ENCODE measurements around the gene RNF115. TPM values are rescaled to one million over a fixed set of nuclear protein-coding genes. Genes with fewer than 3 reads are reported as not detected.
"Not testable (repeated sequence)": the region's sequence is repeated elsewhere in the genome, so short reads cannot be mapped to it uniquely, and the experiment has no call there.

The RNF115 gene
- total and polyA plus RNA-seq, 2 donors from 2014 or later = 12.3 to 18.0 TPM

GRCh38 chr1:145795257-145795881 is 28.5 kb downstream of the RNF115 start:
- peaks cover 3 to 16% (median 4%) of the 10 kb centered on the region in 3 donors for H3K9me3 ChIP-seq (ENCODE audit: control insufficient read depth in 2 of 3, insufficient read depth in 1 of 3, low read length in 3 of 3)
- H3K4me3 ChIP-seq (ENCODE audit: low read length in 3 of 3) = no peak overlapping the region
- no peaks in the 10 kb centered on the region for H3K36me3 ChIP-seq (ENCODE audit: control insufficient read depth in 2 of 3, insufficient read depth in 3 of 3, low read length in 3 of 3)
- TF ChIP-seq, protein P1, sequence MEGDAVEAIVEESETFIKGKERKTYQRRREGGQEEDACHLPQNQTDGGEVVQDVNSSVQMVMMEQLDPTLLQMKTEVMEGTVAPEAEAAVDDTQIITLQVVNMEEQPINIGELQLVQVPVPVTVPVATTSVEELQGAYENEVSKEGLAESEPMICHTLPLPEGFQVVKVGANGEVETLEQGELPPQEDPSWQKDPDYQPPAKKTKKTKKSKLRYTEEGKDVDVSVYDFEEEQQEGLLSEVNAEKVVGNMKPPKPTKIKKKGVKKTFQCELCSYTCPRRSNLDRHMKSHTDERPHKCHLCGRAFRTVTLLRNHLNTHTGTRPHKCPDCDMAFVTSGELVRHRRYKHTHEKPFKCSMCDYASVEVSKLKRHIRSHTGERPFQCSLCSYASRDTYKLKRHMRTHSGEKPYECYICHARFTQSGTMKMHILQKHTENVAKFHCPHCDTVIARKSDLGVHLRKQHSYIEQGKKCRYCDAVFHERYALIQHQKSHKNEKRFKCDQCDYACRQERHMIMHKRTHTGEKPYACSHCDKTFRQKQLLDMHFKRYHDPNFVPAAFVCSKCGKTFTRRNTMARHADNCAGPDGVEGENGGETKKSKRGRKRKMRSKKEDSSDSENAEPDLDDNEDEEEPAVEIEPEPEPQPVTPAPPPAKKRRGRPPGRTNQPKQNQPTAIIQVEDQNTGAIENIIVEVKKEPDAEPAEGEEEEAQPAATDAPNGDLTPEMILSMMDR (IDR thresholded peaks at IDR 0.05; ENCODE audit: borderline replicate concordance, extremely low read depth, insufficient read depth) = no peak
- H3K9ac ChIP-seq (ENCODE audit: low read length in 3 of 3) = no peak overlapping the region
- DNase-seq (no peak), FAIRE-seq (no peak)
- H3K27me3 ChIP-seq (ENCODE audit: control insufficient read depth, insufficient read depth, low read length) = no peaks in the 10 kb centered on the region
- H3K27ac ChIP-seq (ENCODE audit: low read depth in 2 of 2, low read length in 2 of 2) = no peak overlapping the region
- intact Hi-C loops (cut with DNase I) = no loop called here
- H3K4me1 ChIP-seq (ENCODE audit: control insufficient read depth in 2 of 3, insufficient read depth in 2 of 3, low read depth in 1 of 3, low read length in 3 of 3) = no peaks in the 10 kb centered on the region

- Histone ChIP-seq H3K4me3 (ENCODE audit: low read length in 3 of 3) (no peak overlapping the region), H3K9ac (ENCODE audit: low read length in 3 of 3) (no peak overlapping the region), H3K27ac (ENCODE audit: low read depth in 2 of 2, low read length in 2 of 2) (no peak overlapping the region), H3K9me3 (ENCODE audit: control insufficient read depth in 2 of 3, insufficient read depth in 1 of 3, low read length in 3 of 3) (peaks cover 3 to 10% (median 4%) of the 10 kb centered on the region in 3 donors), H3K4me1 (ENCODE audit: control insufficient read depth in 2 of 3, insufficient read depth in 2 of 3, low read depth in 1 of 3, low read length in 3 of 3) (no peaks in the 10 kb centered on the region), H3K27me3 (ENCODE audit: control insufficient read depth, insufficient read depth, low read length) (no peaks in the 10 kb centered on the region), H3K36me3 (ENCODE audit: control insufficient read depth in 2 of 3, insufficient read depth in 3 of 3, low read length in 3 of 3) (peaks cover 0 to 5% (median 4%) of the 10 kb centered on the region in 3 donors)
- FAIRE-seq (no peak), DNase-seq (no peak)
- intact Hi-C loops (cut with DNase I) = no loop called here
- TF ChIP-seq, protein P1 (IDR thresholded peaks at IDR 0.05; ENCODE audit: borderline replicate concordance, extremely low read depth, insufficient read depth) = no peak
These were observed 31.4 kb downstream of the RNF115 start for GRCh38 chr1:145792484-145792883.

DNA sequence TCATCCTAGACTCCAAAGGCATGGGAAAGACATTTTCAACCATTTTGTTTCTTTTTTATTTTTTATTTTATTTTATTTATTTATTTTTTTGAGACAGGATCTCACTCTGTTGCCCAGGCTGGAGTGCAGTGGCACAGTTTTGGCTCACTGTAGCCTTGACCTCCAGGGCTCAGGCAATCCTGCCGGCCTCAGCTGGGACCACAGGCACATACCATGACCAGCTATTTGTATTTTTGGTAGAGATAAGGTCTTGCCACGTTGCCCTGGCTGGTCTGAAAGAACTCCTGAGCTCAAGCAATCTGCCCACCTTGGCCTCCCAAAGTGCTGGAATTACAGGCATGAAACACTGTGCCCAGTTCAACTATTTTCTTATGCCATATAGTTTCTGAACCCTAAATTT is 32.0 kb downstream of the RNF115 start:
- FAIRE-seq; H3K4me1 ChIP-seq (ENCODE audit: control insufficient read depth in 2 of 3, insufficient read depth in 2 of 3, low read depth in 1 of 3, low read length in 3 of 3); H3K36me3 ChIP-seq (ENCODE audit: control insufficient read depth in 2 of 3, insufficient read depth in 3 of 3, low read length in 3 of 3); H3K9me3 ChIP-seq (ENCODE audit: control insufficient read depth in 2 of 3, insufficient read depth in 1 of 3, low read length in 3 of 3); H3K27me3 ChIP-seq (ENCODE audit: control insufficient read depth, insufficient read depth, low read length); H3K9ac ChIP-seq (ENCODE audit: low read length in 3 of 3); H3K27ac ChIP-seq (ENCODE audit: low read depth in 2 of 2, low read length in 2 of 2); H3K4me3 ChIP-seq (ENCODE audit: low read length in 3 of 3); intact Hi-C loops (cut with DNase I); DNase-seq: not testable (repeated sequence)

GRCh38 chr1:145788580-145788979 is 35.3 kb downstream of the RNF115 start:
- TF ChIP-seq, protein P1 (IDR thresholded peaks at IDR 0.05; ENCODE audit: borderline replicate concordance, extremely low read depth, insufficient read depth) = no peak
- H3K4me3 ChIP-seq (ENCODE audit: low read length in 3 of 3) = no peak overlapping the region
- H3K27ac ChIP-seq (ENCODE audit: low read depth in 2 of 2, low read length in 2 of 2) = no peak overlapping the region
- H3K9ac ChIP-seq (ENCODE audit: low read length in 3 of 3) = no peak overlapping the region
- H3K27me3 ChIP-seq (ENCODE audit: control insufficient read depth, insufficient read depth, low read length) = no peaks in the 10 kb centered on the region
- H3K9me3 ChIP-seq (ENCODE audit: control insufficient read depth in 2 of 3, insufficient read depth in 1 of 3, low read length in 3 of 3) = no peaks in the 10 kb centered on the region
- peaks cover 0 to 5% (median 4%) of the 10 kb centered on the region in 3 donors for H3K36me3 ChIP-seq (ENCODE audit: control insufficient read depth in 2 of 3, insufficient read depth in 3 of 3, low read length in 3 of 3)
- intact Hi-C loops (cut with DNase I) = no loop called here
- peaks cover 0 to 4% (median 0%) of the 10 kb centered on the region in 3 donors for H3K4me1 ChIP-seq (ENCODE audit: control insufficient read depth in 2 of 3, insufficient read depth in 2 of 3, low read depth in 1 of 3, low read length in 3 of 3)
- FAIRE-seq = no peak
- no peak for DNase-seq
